CD14-positive monocyte (primary cell): ENCODE data around the gene TXNRD2. TPM values are rescaled to one million over a fixed set of nuclear protein-coding genes. Genes with fewer than 3 reads are reported as not detected.

Experiments
- DNase-seq, 3 donors: peaks; one replicate each; pipeline ENCODE4 v3.0.0-alpha.2; 2011 to 2022
- H2AFZ ChIP-seq: 2 replicates; pipeline ENCODE4 v1.6.0; 2012; ENCODE audit warnings: mild to moderate bottlenecking, low read depth, low read length, inconsistent platforms; ENCODE audit not compliant: insufficient read depth, poor library complexity, severe bottlenecking
- H3K27ac ChIP-seq, 2 donors: 1 replicate in 1 of 2; 2 replicates in 1 of 2; pipeline ENCODE4 v1.5.1; 2012 to 2013; ENCODE audit warnings: low read length in 2 of 2, control low read depth in 1 of 2, inconsistent platforms in 1 of 2, low read depth in 1 of 2, mild to moderate bottlenecking in 1 of 2
- H3K27me3 ChIP-seq, 2 donors: one replicate each; pipeline versions ENCODE4 v1.6.0 to v1.6.1; 2011 to 2013; ENCODE audit warnings: low read length in 2 of 2; ENCODE audit not compliant: control insufficient read depth in 2 of 2, insufficient read depth in 2 of 2
- H3K36me3 ChIP-seq, 2 donors: replicated peaks in 1 of 2; 1 replicate in 1 of 2; 2 replicates in 1 of 2; pipeline versions ENCODE4 v1.5.1 to v1.6.1; 2012 to 2013; ENCODE audit warnings: low read length in 2 of 2, control low read depth in 1 of 2, inconsistent platforms in 1 of 2, mild to moderate bottlenecking in 1 of 2; ENCODE audit not compliant: insufficient read depth in 2 of 2, control insufficient read depth in 1 of 2
- H3K4me1 ChIP-seq, 2 donors: 1 replicate in 1 of 2; 2 replicates in 1 of 2; pipeline versions ENCODE4 v1.5.1 to v1.6.1; 2012 to 2013; ENCODE audit warnings: low read length in 2 of 2, control low read depth in 1 of 2, inconsistent platforms in 1 of 2, mild to moderate bottlenecking in 1 of 2, moderate library complexity in 1 of 2; ENCODE audit not compliant: insufficient read depth in 2 of 2, control insufficient read depth in 1 of 2
- H3K4me2 ChIP-seq: replicated peaks from 2 replicates; pipeline ENCODE3; 2012; ENCODE audit warnings: low read length, moderate library complexity, mild to moderate bottlenecking; ENCODE audit not compliant: poor library complexity, severe bottlenecking; ENCODE audit errors: extremely low read depth
- H3K4me3 ChIP-seq, 3 experiments: fragments of 200-600 bp in 1 of 3; sonication (generic) in 1 of 3; replicated peaks in 1 of 3; 1 replicate in 2 of 3; 2 replicates in 1 of 3; pipeline ENCODE4 v1.5.1; 2011 to 2013; ENCODE audit warnings: low read length in 3 of 3, mild to moderate bottlenecking in 3 of 3, control low read depth in 2 of 3, low read depth in 2 of 3, inconsistent platforms in 1 of 3, moderate library complexity in 1 of 3
- H3K79me2 ChIP-seq: 2 replicates; pipeline ENCODE4 v1.6.0; 2012; ENCODE audit warnings: mild to moderate bottlenecking, control low read depth, inconsistent platforms, low read length, moderate library complexity; ENCODE audit not compliant: insufficient read depth
- H3K9ac ChIP-seq: 2 replicates; pipeline ENCODE4 v1.6.0; 2017; ENCODE audit warnings: low read length, mild to moderate bottlenecking; ENCODE audit not compliant: insufficient read depth, poor library complexity, severe bottlenecking
- H3K9me3 ChIP-seq, 2 donors: replicated peaks in 1 of 2; 1 replicate in 1 of 2; 2 replicates in 1 of 2; pipeline versions ENCODE4 v1.5.1 to v1.6.1; 2012 to 2013; ENCODE audit warnings: low read length in 2 of 2, control low read depth in 1 of 2; ENCODE audit not compliant: control insufficient read depth in 1 of 2, insufficient read depth in 1 of 2
- H4K20me1 ChIP-seq: 2 replicates; pipeline ENCODE4 v1.6.0; 2012; ENCODE audit warnings: mild to moderate bottlenecking, low read length, control low read depth, moderate library complexity; ENCODE audit not compliant: insufficient read depth
- H3K27ac Mint-ChIP-seq, 7 donors: one replicate each; pipeline ENCODE4 v1.8.0; 2020; ENCODE audit warnings: mild to moderate bottlenecking in 7 of 7, mixed read lengths in 7 of 7, moderate library complexity in 6 of 7, inconsistent platforms in 2 of 7
- H3K27me3 Mint-ChIP-seq, 3 donors: one replicate each; pipeline ENCODE4 v1.8.0; 2021 to 2022; ENCODE audit warnings: low read depth in 3 of 3, mild to moderate bottlenecking in 3 of 3, mixed read lengths in 3 of 3, moderate library complexity in 3 of 3, inconsistent platforms in 1 of 3
- H3K36me3 Mint-ChIP-seq, 2 donors: one replicate each; pipeline ENCODE4 v1.8.0; 2020; ENCODE audit warnings: mixed read lengths in 2 of 2, inconsistent platforms in 1 of 2, mild to moderate bottlenecking in 1 of 2
- H3K4me1 Mint-ChIP-seq: one replicate; pipeline ENCODE4 v1.8.0; 2020; ENCODE audit warnings: mild to moderate bottlenecking, mixed read lengths
- H3K4me3 Mint-ChIP-seq, 2 donors: one replicate each; pipeline ENCODE4 v1.8.0; 2020; ENCODE audit warnings: mild to moderate bottlenecking in 2 of 2, mixed read lengths in 2 of 2, moderate library complexity in 1 of 2
- H3K9me3 Mint-ChIP-seq, 7 donors: one replicate each; pipeline ENCODE4 v1.8.0; 2020 to 2022; ENCODE audit warnings: mixed read lengths in 7 of 7, mild to moderate bottlenecking in 6 of 7, moderate library complexity in 6 of 7, inconsistent platforms in 2 of 7
- CTCF ChIP-seq: fragments of 200-600 bp; IDR thresholded peaks from one replicate; pipeline ENCODE4 v1.8.0; 2022; ENCODE audit warnings: antibody characterized with exemption, mild to moderate bottlenecking
- WGBS: methylation state at CpG from one replicate; pipeline ENCODE4 v1.1.5; 2013; ENCODE audit warnings: missing lambda C conversion rate; ENCODE audit not compliant: insufficient coverage; 5-methylcytosine and 5-hydroxymethylcytosine counted together
- intact Hi-C, 2 donors: fragments of 100-400 bp; cut with micrococcal nuclease; formaldehyde crosslinking; loops; one replicate each; pipeline versions ENCODE4 v1.15.0 to v1.15.1; 2023
- polyA plus RNA-seq, 3 donors: library from polyadenylated mRNA; depleted of rRNA in 1 of 3; unstranded in 2 of 3; stranded (reverse) in 1 of 3; fragments of 300-500 nt in 2 of 3; fragments of >200 nt in 1 of 3; fragmentation: Illumina TruSeq in 2 of 3; gene quantifications; 1 replicate in 2 of 3; 2 replicates in 1 of 3; pipeline ENCODE4 v1.2.3, GENCODE V29; 2012 to 2021

The TXNRD2 gene
- polyA plus RNA-seq, 3 donors = 24.9 to 54.9 (median 30.8) TPM

GRCh38 chr22:19989725-19990067 is 48.1 kb upstream of the TXNRD2 start:
- DNase-seq = no peak
- no peak overlapping the region for H3K27ac ChIP-seq
- Mint-ChIP-seq H3K27me3 (peaks cover 2 to 16% (median 10%) of the 10 kb centered on the region in 3 donors), H3K4me1 (peaks cover 4% of the 10 kb centered on the region), H3K4me3 (no peak overlapping the region), H3K27ac (no peak overlapping the region), H3K9me3 (peaks cover 0 to 3% (median 0%) of the 10 kb centered on the region in 7 donors), H3K36me3 (no peaks in the 10 kb centered on the region)
- no peaks in the 10 kb centered on the region for H3K36me3 ChIP-seq
- H2AFZ ChIP-seq = no peak overlapping the region
- H3K4me1 ChIP-seq = peaks cover 8 to 11% of the 10 kb centered on the region in 2 donors
- TF ChIP-seq CTCF = no peak
- no peak overlapping the region for H3K4me3 ChIP-seq
- H4K20me1 ChIP-seq = no peaks in the 10 kb centered on the region
- intact Hi-C loops = loop anchor here in 1 of 2 donors (5.0 kb wide), 1 partner anchor 33 kb away; the partner anchor contains the start of gene TANGO2
- no peaks in the 10 kb centered on the region for H3K9me3 ChIP-seq
- H3K79me2 ChIP-seq = no peaks in the 10 kb centered on the region
- H3K27me3 ChIP-seq = peaks cover 0 to 5% of the 10 kb centered on the region in 2 donors
- no peak overlapping the region for H3K9ac ChIP-seq
- H3K4me2 ChIP-seq = no peak overlapping the region
- WGBS = no CpG with 5 or more reads among the region's 3 CpGs

- H3K4me1 ChIP-seq = peaks cover 8 to 11% of the 10 kb centered on the region in 2 donors
- peaks cover 0 to 3% (median 0%) of the 10 kb centered on the region in 7 donors for H3K9me3 Mint-ChIP-seq
These were observed 47.5 kb upstream of the TXNRD2 start for GRCh38 chr22:19988965-19989724.

More at GRCh38 chr22:19988965-19989724, 47.5 kb upstream of the TXNRD2 start:
- Histone ChIP-seq H2AFZ (no peak overlapping the region), H3K4me3 (no peak overlapping the region), H3K27me3 (peaks cover 0 to 5% of the 10 kb centered on the region in 2 donors), H4K20me1 (no peaks in the 10 kb centered on the region), H3K79me2 (no peaks in the 10 kb centered on the region), H3K27ac (no peak overlapping the region), H3K4me2 (no peak overlapping the region), H3K9me3 (no peaks in the 10 kb centered on the region), H3K36me3 (no peaks in the 10 kb centered on the region), H3K9ac (no peak overlapping the region)
- H3K27ac Mint-ChIP-seq = no peak overlapping the region
- intact Hi-C loops = loop anchor here in 1 of 2 donors (5.0 kb wide), 1 partner anchor 33 kb away; the partner anchor contains the start of gene TANGO2
- H3K27me3 Mint-ChIP-seq = peaks cover 2 to 16% (median 10%) of the 10 kb centered on the region in 3 donors
- no peak for TF ChIP-seq CTCF
- no peak for DNase-seq
- H3K36me3 Mint-ChIP-seq = no peaks in the 10 kb centered on the region
- 93% methylated on average over 16 of the region's 18 CpGs for WGBS
- H3K4me3 Mint-ChIP-seq = no peak overlapping the region
- peaks cover 4% of the 10 kb centered on the region for H3K4me1 Mint-ChIP-seq
